ENCODE results near the gene RELT. TPM values are rescaled to one million over a fixed set of nuclear protein-coding genes. Genes with fewer than 3 reads are reported as not detected.

RELT gene
- total RNA-seq, 2 donors from 2014 or later, result 0.33 to 0.52 TPM

DNA sequence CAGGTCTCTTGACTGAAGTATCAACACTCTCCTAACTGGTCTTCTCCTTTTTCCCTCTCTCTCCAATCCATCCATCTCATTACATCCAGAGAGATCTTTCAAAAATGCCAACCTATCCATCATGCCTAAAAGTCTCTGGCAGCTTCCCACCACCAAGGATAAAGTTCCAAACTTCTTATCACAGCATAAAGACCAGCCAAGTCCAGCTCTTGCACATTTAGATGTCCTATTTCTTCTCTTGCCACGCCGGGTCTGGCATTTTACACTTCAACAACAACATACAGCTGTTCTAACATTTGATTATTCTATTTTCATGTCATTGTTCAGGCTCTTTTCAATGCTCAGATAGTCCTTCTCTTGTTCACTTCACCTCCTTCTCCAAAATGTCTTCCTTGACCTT lies 70.6 kb downstream of the RELT start:
- no peak for ATAC-seq
- Histone ChIP-seq H3K4me3 (no peak overlapping the region), H3K4me1 (no peaks in the 10 kb centered on the region), H3K36me3 (replicated peaks in 1 of 2; ENCODE audit: insufficient read depth in 1 of 2, low read depth in 2 of 2) (no peaks in the 10 kb centered on the region), H3K27me3 (no peaks in the 10 kb centered on the region), H3K27ac (no peak overlapping the region), H3K9me3 (no peaks in the 10 kb centered on the region)
- no peak for DNase-seq
- TF ChIP-seq, protein P1, sequence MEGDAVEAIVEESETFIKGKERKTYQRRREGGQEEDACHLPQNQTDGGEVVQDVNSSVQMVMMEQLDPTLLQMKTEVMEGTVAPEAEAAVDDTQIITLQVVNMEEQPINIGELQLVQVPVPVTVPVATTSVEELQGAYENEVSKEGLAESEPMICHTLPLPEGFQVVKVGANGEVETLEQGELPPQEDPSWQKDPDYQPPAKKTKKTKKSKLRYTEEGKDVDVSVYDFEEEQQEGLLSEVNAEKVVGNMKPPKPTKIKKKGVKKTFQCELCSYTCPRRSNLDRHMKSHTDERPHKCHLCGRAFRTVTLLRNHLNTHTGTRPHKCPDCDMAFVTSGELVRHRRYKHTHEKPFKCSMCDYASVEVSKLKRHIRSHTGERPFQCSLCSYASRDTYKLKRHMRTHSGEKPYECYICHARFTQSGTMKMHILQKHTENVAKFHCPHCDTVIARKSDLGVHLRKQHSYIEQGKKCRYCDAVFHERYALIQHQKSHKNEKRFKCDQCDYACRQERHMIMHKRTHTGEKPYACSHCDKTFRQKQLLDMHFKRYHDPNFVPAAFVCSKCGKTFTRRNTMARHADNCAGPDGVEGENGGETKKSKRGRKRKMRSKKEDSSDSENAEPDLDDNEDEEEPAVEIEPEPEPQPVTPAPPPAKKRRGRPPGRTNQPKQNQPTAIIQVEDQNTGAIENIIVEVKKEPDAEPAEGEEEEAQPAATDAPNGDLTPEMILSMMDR (IDR thresholded peaks at IDR 0.05), result no peak
- TF ChIP-seq POLR2A (IDR thresholded peaks at IDR 0.05), result no peak
- 67 to 76% methylated on average over 2 of the region's 2 CpGs for WGBS, 2 donors
- intact Hi-C loops (cut with DNase I), result no loop called here

Other genes with a start within 250 kb of the RELT start
- gene FCHSD2, start 234.1 kb upstream of the RELT start, total RNA-seq, result 1 to 10 TPM; 7.3 to 8.0 TPM
- 1 to 10 TPM; 2.0 to 2.1 TPM for gene P2RY2, start 158.1 kb upstream of the RELT start, total RNA-seq
- not detected for gene P2RY6, start 104.1 kb upstream of the RELT start, total RNA-seq
- 10 to 100 TPM; 19.2 to 28.0 TPM for gene ARHGEF17, start 68.1 kb upstream of the RELT start, total RNA-seq
- 10 to 100 TPM in 1 of 2 donors, 1 to 10 TPM in 1; 8.9 to 14.0 TPM for gene FAM168A, start 221.7 kb downstream of the RELT start, total RNA-seq